ENCODE measurements around the gene CLEC6A.
"Not testable (repeated sequence)": the region's sequence is repeated elsewhere in the genome, so short reads cannot be mapped to it uniquely, and the experiment has no call there.

Gene CLEC6A

GRCh38 chr12:8455727-8456360, at the start of gene CLEC6A:
Gene CLEC6A, plus strand, starts transcription at chr12:8455962. Its CDS starts 150 bp downstream, at chr12:8456112.
- DNase-seq (ENCODE audit: low read depth): no peak

- not testable (repeated sequence) for DNase-seq (ENCODE audit: low read depth)
Observed at GRCh38 chr12:8419576-8419975, 36.2 kb upstream of the CLEC6A start.

- no peak for DNase-seq (ENCODE audit: low read depth)
Observed at GRCh38 chr12:8420506-8420905, 35.3 kb upstream of the CLEC6A start.

GRCh38 chr12:8444536-8445278, 11.1 kb upstream of the CLEC6A start:
- not testable (repeated sequence) for DNase-seq (ENCODE audit: low read depth)

- no peak for DNase-seq (ENCODE audit: low read depth)
Observed at GRCh38 chr12:8445731-8446130, 10.0 kb upstream of the CLEC6A start.

GRCh38 chr12:8446642-8447547, 8.9 kb upstream of the CLEC6A start:
- no peak for DNase-seq (ENCODE audit: low read depth)

- DNase-seq (ENCODE audit: low read depth): no peak
Observed at GRCh38 chr12:8449355-8449859, 6.4 kb upstream of the CLEC6A start.

GRCh38 chr12:8452036-8452435, 3.7 kb upstream of the CLEC6A start:
- no peak for DNase-seq (ENCODE audit: low read depth)

- no peak for DNase-seq (ENCODE audit: low read depth)
Observed at GRCh38 chr12:8453021-8453513, 2.7 kb upstream of the CLEC6A start.

GRCh38 chr12:8453796-8454195, 2.0 kb upstream of the CLEC6A start:
- no peak for DNase-seq (ENCODE audit: low read depth)

- no peak for DNase-seq (ENCODE audit: low read depth)
Observed at GRCh38 chr12:8455271-8455670, 491 bp upstream of the CLEC6A start.

GRCh38 chr12:8461426-8461825, 5.7 kb downstream of the CLEC6A start:
- no peak for DNase-seq (ENCODE audit: low read depth)

- no peak for DNase-seq (ENCODE audit: low read depth)
Observed at GRCh38 chr12:8465301-8465996, 9.7 kb downstream of the CLEC6A start.

- no peak for DNase-seq (ENCODE audit: low read depth)
Observed at GRCh38 chr12:8466241-8466640, 10.5 kb downstream of the CLEC6A start.

GRCh38 chr12:8471090-8471489, 15.3 kb downstream of the CLEC6A start:
- DNase-seq (ENCODE audit: low read depth): no peak

- DNase-seq (ENCODE audit: low read depth): no peak
Observed at GRCh38 chr12:8475508-8476203, 19.9 kb downstream of the CLEC6A start.

- DNase-seq (ENCODE audit: low read depth): no peak
Observed at GRCh38 chr12:8482571-8483061, 26.9 kb downstream of the CLEC6A start.

GRCh38 chr12:8483079-8483478, 27.3 kb downstream of the CLEC6A start:
- DNase-seq (ENCODE audit: low read depth): no peak

GRCh38 chr12:8491646-8492530, 36.1 kb downstream of the CLEC6A start:
- no peak for DNase-seq (ENCODE audit: low read depth)

GRCh38 chr12:8493084-8493483, 37.3 kb downstream of the CLEC6A start:
- no peak for DNase-seq (ENCODE audit: low read depth)
